Mesenteric fat pad (tissue), 1 donor: ENCODE measurements around the gene PTH2R. TPM values are rescaled to one million over a fixed set of nuclear protein-coding genes. Genes with fewer than 3 reads are reported as not detected.
"Not testable (repeated sequence)": the region's sequence is repeated elsewhere in the genome, so short reads cannot be mapped to it uniquely, and the experiment has no call there.

Experiments
- DNase-seq: peaks from one replicate; pipeline ENCODE4 v3.0.0-alpha.2; 2020; ENCODE audit warnings: low spot score
- total RNA-seq: library from RNA; stranded (reverse); fragmentation: NEBNext Ultra II Directional; extraction: Animal tissue kit (Norgen Biotek cat#: 25700); gene quantifications from one replicate; pipeline ENCODE4 v1.2.1, GENCODE V29; 2021
- donor health status: DM: yes; HTN: yes; CAD: no.

Gene PTH2R
- total RNA-seq, 1 donor from 2014 or later: not detected

- DNase-seq: no peak
These were observed 14.3 kb upstream of the PTH2R start for GRCh38 chr2:208392300-208392699.

GRCh38 chr2:208396796-208397195 lies 9.8 kb upstream of the PTH2R start:
- DNase-seq: not testable (repeated sequence)

DNA sequence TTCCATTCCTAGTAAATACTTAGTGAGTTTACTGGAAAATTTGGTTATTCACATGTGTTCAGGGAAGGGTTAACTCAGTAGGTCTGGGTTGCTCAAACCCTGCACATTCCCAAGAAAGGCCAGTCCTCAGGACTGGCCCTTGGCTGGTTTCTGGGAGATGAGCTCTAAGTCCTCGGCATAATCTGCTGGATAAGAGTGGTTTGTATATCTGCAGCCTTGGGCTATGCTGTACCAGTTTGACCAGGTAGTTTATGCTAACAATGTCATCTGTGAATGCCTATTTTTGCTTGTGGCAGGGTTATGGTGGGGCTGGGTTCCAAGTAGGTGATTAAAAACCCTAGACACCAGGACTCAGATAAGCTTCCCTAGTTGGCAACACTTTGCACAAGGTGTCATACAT lies 7.4 kb upstream of the PTH2R start:
- DNase-seq: no peak

GRCh38 chr2:208407667-208408066 lies 1.1 kb downstream of the PTH2R start:
- DNase-seq: no peak

DNA sequence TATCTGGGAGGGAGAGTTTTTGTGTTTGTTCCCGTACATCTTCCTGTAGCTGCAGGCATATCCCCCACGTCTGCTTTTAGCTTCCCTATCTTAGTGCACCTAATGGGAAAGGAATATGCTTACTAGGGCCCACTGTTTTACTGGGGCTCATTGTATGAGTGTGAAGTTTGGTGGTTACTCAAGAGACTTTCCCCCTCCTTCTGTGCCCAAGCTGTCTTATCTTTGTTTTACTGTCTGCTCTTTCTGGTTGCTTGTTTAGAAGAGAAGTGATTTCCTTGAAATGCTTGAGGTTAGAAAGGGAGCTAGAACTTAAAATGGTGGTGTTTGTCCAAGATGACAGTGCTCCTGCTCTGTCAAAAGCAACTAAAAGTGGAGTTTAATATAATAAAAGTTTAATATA lies 7.3 kb downstream of the PTH2R start:
- no peak for DNase-seq

DNA sequence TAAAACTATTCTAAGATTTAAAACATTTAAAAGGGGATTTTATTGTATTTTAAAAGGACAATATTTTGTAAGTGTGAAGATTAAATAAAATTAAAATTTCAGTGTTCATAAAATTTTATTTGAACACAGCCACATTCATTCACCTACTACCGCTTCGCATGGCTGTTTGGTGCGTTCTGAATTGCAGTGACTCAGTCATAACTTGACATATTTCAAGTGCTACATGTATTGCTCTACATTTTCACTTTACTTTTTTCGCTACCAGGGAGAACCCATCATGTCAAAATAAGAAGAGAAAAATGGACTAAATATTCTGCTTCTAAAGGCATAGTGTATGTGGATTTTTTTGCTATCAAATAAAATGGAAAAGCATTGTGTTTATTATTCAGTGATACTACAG lies 8.7 kb downstream of the PTH2R start:
- no peak for DNase-seq

DNA sequence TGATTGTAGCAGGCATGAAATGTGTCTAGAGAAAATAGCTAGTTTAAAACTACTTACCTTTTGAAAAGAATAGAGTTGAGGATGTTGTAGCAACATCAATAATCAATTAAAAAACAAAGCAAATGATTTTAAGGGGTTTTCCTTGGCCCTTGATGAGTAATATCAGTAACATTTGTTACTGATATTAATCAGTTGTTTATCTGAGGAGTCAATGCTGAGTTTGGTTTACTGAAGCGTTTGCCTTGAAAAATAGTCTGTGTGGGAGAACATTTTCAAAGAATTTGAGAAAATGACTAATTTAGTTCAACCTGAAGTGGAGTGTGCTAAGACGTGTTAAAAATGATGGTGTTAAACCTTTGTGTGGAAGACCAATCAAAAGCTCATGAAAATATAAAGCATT lies 9.3 kb downstream of the PTH2R start:
- no peak for DNase-seq

DNA sequence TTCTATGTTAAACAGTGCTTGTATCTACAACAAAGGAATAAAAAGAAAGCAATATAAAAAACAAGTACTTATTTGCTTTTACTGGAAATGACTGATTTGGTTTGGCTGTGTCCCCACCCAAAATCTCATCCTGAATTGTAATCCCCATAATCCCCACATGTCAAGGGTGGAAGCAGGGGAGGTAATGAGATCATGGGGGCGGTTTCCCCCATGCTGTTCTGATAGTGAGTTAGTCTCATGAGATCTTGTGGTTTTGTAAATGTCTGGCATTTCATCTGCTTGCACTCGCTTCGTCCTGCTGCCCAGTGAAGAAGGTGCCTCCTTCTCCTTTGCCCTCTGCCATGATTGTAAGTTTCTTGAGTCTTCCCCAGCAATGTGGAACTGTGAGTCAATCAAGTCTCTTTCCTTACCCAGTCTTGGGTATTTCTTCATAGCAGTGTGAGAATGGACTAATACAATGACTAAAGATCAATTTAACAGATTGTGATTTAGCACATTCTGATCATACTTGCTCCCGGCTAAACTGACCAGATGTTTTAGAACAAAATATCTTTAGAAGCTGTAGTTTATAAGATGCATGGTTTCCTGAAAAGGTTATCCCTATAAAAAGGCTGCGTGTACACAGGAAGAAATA lies 19.9 kb downstream of the PTH2R start:
- no peak for DNase-seq

- no peak for DNase-seq
These were observed 31.2 kb downstream of the PTH2R start for GRCh38 chr2:208437755-208438154.

DNA sequence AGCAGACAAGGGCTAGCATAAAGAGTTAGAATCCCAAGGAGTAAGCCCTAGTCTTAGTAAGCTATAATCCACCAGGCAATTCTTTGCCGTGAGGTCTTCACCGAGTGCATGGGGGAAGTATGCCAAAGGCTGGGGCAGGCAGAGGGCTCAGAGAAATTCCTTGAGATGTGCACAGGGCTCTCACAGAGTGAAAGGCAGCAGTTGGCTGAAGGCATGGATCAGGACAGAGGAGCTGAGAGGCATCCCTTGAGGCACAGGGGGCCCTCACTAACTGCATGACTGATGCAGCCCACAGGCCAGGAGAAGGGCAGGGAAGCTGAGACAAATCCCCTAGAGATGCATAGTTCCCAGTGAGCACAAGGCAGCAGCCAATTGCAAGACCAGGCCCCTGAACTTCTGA lies 34.1 kb downstream of the PTH2R start:
- no peak for DNase-seq

- no peak for DNase-seq
These were observed 35.4 kb downstream of the PTH2R start for GRCh38 chr2:208441951-208442350.

- not testable (repeated sequence) for DNase-seq
These were observed 40.9 kb downstream of the PTH2R start for GRCh38 chr2:208447447-208447846.

- DNase-seq: no peak
These were observed 44.5 kb downstream of the PTH2R start for GRCh38 chr2:208451061-208451460.

GRCh38 chr2:208454861-208455260 lies 48.3 kb downstream of the PTH2R start:
- DNase-seq: no peak

- no peak for DNase-seq
These were observed 57.1 kb downstream of the PTH2R start for GRCh38 chr2:208463721-208464120.

DNA sequence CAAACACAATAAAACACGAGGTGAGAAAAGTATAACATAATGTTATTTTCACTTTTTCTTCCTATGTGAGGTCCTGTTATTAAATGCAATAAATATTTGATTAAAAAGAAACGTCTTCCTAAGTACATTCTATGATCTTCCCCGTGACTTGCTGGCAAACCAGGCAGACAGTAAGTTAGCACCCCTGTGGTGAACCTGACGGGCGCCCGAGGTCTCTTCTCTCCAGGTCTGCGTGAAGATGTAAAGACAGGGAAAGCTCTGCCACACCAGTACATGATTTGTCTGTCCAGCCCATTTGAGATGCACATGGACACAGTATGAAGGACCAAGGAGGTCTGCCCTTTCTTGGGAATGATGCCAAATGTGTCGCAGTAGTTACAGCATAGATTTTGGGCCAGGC lies 57.6 kb downstream of the PTH2R start:
- DNase-seq: no peak

- DNase-seq: no peak
These were observed 59.7 kb downstream of the PTH2R start for GRCh38 chr2:208466151-208466919.

- no peak for DNase-seq
These were observed 60.3 kb downstream of the PTH2R start for GRCh38 chr2:208466920-208467298.

DNA sequence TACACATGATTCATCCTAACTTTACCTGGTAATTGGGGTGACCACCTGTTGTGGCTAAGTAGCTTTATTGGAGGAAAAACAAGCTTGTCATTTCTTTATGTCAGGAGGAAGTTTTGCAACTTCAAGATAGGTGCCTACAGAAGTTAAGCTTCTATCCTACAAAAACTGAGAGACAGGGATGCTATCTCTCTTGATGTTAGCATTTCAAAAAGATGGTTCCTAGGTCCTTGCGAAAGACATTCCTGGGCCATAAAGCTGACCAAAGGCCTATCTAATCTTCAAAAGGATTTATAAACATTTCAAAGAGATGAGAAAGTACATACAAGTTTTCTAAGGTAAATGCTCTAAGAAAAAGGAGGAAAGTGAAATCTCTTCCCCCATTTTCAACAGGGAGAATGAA lies 61.0 kb downstream of the PTH2R start:
- DNase-seq: no peak

DNA sequence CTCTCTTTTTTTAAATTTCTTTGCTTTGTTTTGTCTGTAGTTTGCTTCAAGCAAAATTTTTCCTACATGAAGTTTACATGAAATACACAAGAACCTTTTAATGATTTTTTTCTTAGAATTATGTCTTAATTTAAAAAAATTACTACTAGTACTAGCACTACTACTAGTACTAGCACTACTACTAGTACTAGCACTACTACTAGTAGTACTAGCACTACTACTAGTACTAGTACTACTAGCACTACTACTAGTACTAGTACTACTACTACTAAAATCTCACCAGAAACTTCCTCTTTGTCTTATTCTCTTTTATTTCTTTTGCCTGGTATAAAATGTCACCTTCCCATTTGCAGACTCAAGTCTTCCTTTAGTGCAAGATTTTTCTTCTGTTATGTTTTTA lies 71.1 kb downstream of the PTH2R start:
- no peak for DNase-seq

DNA sequence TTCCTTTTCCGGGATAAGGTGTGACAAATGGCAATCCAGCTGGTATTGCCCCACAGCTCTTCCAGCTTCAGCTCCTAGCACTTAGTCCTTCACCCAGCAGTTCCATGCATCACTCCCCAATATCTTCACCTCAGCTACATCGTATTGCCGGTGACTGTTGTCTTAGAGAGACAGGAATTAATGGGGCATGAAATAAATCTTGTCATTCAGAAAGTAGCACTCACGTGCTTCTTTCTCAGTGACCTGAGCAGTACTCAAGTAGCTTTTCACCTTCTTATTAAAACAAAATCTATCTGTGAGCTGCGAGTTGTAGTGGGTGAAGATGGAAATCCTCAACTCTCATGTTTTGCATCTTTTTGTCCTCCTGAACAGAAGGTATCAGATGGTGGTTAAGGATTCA lies 72.8 kb downstream of the PTH2R start:
- DNase-seq: no peak

DNA sequence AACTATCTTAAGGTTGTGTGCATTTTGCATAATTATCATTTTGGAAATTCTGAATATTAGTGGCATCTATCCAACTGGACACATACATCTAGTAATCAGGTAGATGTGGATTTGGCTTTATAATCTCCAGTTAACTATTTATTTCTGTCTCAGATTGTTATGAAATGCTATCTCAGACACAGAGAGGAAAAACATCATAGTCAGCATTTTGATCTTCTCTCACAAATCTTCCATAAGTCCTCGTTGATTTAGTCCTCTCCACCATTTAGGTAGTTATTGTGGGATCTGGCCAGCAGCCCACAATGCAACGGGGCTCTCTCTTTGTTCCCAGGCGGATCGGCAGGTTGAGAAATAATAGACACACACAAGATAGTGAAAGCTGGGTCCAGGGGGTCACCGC lies 75.4 kb downstream of the PTH2R start:
- not testable (repeated sequence) for DNase-seq

- DNase-seq: not testable (repeated sequence)
These were observed 75.9 kb downstream of the PTH2R start for GRCh38 chr2:208482453-208483015.
